ENCODE data around the gene ANXA2R. TPM values are rescaled to one million over a fixed set of nuclear protein-coding genes. Genes with fewer than 3 reads are reported as not detected.

ANXA2R gene
- polyA plus RNA-seq, 1 of the 3 experiments (the other 2 are of a cell fraction) = 1.9 TPM

GRCh38 chr5:43044181-43044914 lies 4.2 kb upstream of the ANXA2R start:
- H3K9me2 ChIP-seq = no peaks in the 10 kb centered on the region
- no peak for DNase-seq

More at GRCh38 chr5:43044181-43044914, 4.2 kb upstream of the ANXA2R start:
- Histone ChIP-seq H3K79me2 (ENCODE audit: insufficient read depth) (peaks cover 26% of the 10 kb centered on the region), H3K9me3 (no peaks in the 10 kb centered on the region), H3K4me1 (ENCODE audit: control insufficient read depth in 1 of 2, insufficient read depth in 2 of 2, low read depth in 1 of 2, low read length in 1 of 2) (peaks cover 9 to 24% of the 10 kb centered on the region in 2 experiments; a peak in 2 of 4 replicates), H4K20me1 (ENCODE audit: insufficient read depth) (no peaks in the 10 kb centered on the region), H3K4me3 (ENCODE audit: low read depth in 2 of 2, low read length in 1 of 2) (no peak overlapping the region), H3K27me3 (ENCODE audit: insufficient read depth) (no peaks in the 10 kb centered on the region), H3K4me2 (no peak overlapping the region), H3K9ac (no peak overlapping the region), H2AFZ (ENCODE audit: low read depth) (no peak overlapping the region), H3K27ac (ENCODE audit: low read depth in 2 of 2, low read length in 1 of 2) (no peak overlapping the region), H3K36me3 (replicated peaks in 1 of 2; ENCODE audit: control insufficient read depth in 1 of 2, insufficient read depth in 2 of 2, low read length in 1 of 2) (no peaks in the 10 kb centered on the region), H3F3A (replicated peaks; ENCODE audit: insufficient read depth) (peaks cover 40% of the 10 kb centered on the region)
- TF ChIP-seq GABPA (IDR thresholded peaks at IDR 0.05; ENCODE audit: low read depth) (no peak), IRF3 (IDR thresholded peaks at IDR 0.05; ENCODE audit: low read depth, low read length) (no peak), MAX (IDR thresholded peaks at IDR 0.05; ENCODE audit: low read depth) (no peak), NRF1 (IDR thresholded peaks at IDR 0.05; ENCODE audit: low read depth, low read length) (no peak), REST (IDR thresholded peaks at IDR 0.05; ENCODE audit: low read depth, low read length) (no peak), EP300 (IDR thresholded peaks at IDR 0.05; ENCODE audit: borderline replicate concordance in 1 of 2, low read depth in 1 of 2, low read length in 1 of 2) (no peak), RAD21 (IDR thresholded peaks at IDR 0.05; ENCODE audit: low read length) (no peak), RCOR1 (IDR thresholded peaks at IDR 0.05; ENCODE audit: low read length) (no peak)
- WGBS (ENCODE audit: low lambda C conversion rate) = 84% methylated on average over 26 of the region's 26 CpGs
- ChIA-PET CTCF (interaction anchor here (1.3 to 4.7 kb wide), 4 partner anchors 24 to 135 kb away, joined by 3 to 27 read pairs (median 6); no protein-coding TSS in a partner anchor), POLR2A (no interaction called here)
